22Rv1 (cell line): Measurements from ENCODE around the gene DCPS.

Experiments used
- ZFX ChIP-seq: fragments of 450-650 bp; IDR thresholded peaks from 2 replicates; pipeline ENCODE4 v1.6.1; 2017; ENCODE audit warnings: antibody characterized with exemption, borderline replicate concordance
- TF ChIP-seq, protein P1 (sequence below): fragments of 450-650 bp; IDR thresholded peaks from 2 replicates; pipeline ENCODE4 v1.5.1; 2017; ENCODE audit warnings: mild to moderate bottlenecking

- TF ChIP-seq, protein P1, sequence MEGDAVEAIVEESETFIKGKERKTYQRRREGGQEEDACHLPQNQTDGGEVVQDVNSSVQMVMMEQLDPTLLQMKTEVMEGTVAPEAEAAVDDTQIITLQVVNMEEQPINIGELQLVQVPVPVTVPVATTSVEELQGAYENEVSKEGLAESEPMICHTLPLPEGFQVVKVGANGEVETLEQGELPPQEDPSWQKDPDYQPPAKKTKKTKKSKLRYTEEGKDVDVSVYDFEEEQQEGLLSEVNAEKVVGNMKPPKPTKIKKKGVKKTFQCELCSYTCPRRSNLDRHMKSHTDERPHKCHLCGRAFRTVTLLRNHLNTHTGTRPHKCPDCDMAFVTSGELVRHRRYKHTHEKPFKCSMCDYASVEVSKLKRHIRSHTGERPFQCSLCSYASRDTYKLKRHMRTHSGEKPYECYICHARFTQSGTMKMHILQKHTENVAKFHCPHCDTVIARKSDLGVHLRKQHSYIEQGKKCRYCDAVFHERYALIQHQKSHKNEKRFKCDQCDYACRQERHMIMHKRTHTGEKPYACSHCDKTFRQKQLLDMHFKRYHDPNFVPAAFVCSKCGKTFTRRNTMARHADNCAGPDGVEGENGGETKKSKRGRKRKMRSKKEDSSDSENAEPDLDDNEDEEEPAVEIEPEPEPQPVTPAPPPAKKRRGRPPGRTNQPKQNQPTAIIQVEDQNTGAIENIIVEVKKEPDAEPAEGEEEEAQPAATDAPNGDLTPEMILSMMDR = no peak
- TF ChIP-seq ZFX = no peak
These were observed 84.0 kb downstream of the DCPS start for GRCh38 chr11:126387857-126388256.
